ENCODE results near the gene LIMS1. TPM values are rescaled to one million over a fixed set of nuclear protein-coding genes. Genes with fewer than 3 reads are reported as not detected.

The LIMS1 gene
- total and polyA plus RNA-seq, 2 experiments from 2014 or later: 28.6 to 36.9 TPM

GRCh38 chr2:108633409-108633808 is 99.1 kb downstream of the LIMS1 start:
- Histone ChIP-seq H3K27me3 (ENCODE audit: insufficient read depth) (no peaks in the 10 kb centered on the region), H3F3A (replicated peaks; ENCODE audit: low read depth) (no peaks in the 10 kb centered on the region), H3K36me3 (ENCODE audit: insufficient read depth) (no peaks in the 10 kb centered on the region), H2AFZ (no peak overlapping the region), H3K4me3 (no peak overlapping the region), H3K4me1 (ENCODE audit: insufficient read depth) (peaks cover 27% of the 10 kb centered on the region), H3K27ac (ENCODE audit: low read depth) (no peak overlapping the region), H4K20me1 (replicated peaks; ENCODE audit: insufficient read depth) (0 out of 2 replicates have a peak, but pooled peaks cover 2% of the 10 kb centered on the region), H3K79me2 (replicated peaks; ENCODE audit: insufficient read depth) (peaks cover 42% of the 10 kb centered on the region), H3K4me2 (no peak overlapping the region), H3K9me2 (ENCODE audit: insufficient read depth) (no peaks in the 10 kb centered on the region)
- Mint-ChIP-seq H3K4me3 (no peak overlapping the region), H3K9me3 (no peaks in the 10 kb centered on the region), H3K27me3 (ENCODE audit: insufficient read depth, low read depth, poor library complexity) (no peaks in the 10 kb centered on the region), H3K4me1 (peaks cover 29% of the 10 kb centered on the region), H3K27ac (no peak overlapping the region), H3K36me3 (ENCODE audit: low read depth) (no peaks in the 10 kb centered on the region)
- ATAC-seq (no peak), DNase-seq (ENCODE audit: low spot score) (no peak)
- TF ChIP-seq REST (IDR thresholded peaks at IDR 0.05; ENCODE audit: unreplicated experiment): no peak
- no peak for TF ChIP-seq EZH2 (IDR thresholded peaks at IDR 0.05; ENCODE audit: low read depth, unreplicated experiment)
- no peak for TF ChIP-seq CTCF (conservative IDR thresholded peaks at IDR 0.05; ENCODE audit: low read depth in 2 of 2)
- no peak for TF ChIP-seq CREB1 (CRISPR knock-in tag; IDR thresholded peaks at IDR 0.05; ENCODE audit: low read depth)
- no peak for TF ChIP-seq JUNB (IDR thresholded peaks at IDR 0.05; ENCODE audit: unreplicated experiment)
- TF ChIP-seq STAT1 (IDR thresholded peaks at IDR 0.05; ENCODE audit: unreplicated experiment): no peak
- no peak for TF ChIP-seq EZH2phosphoT487 (IDR thresholded peaks at IDR 0.05; ENCODE audit: unreplicated experiment)
- no peak for TF ChIP-seq NANOG (IDR thresholded peaks at IDR 0.05; ENCODE audit: borderline replicate concordance)
- no peak for TF ChIP-seq ZNF462 (CRISPR knock-in tag; IDR thresholded peaks at IDR 0.05)
- no peak for TF ChIP-seq ETS1 (IDR thresholded peaks at IDR 0.05)
- no peak for TF ChIP-seq POLR2AphosphoS5 (IDR thresholded peaks at IDR 0.05; ENCODE audit: low read depth)
- no peak for TF ChIP-seq ZNF331 (CRISPR knock-in tag; IDR thresholded peaks at IDR 0.05; ENCODE audit: low read depth)
- no peak for TF ChIP-seq ZNF114 (CRISPR knock-in tag; IDR thresholded peaks at IDR 0.05)

All from GM23338 (cell line).